Endothelial cell of umbilical vein (primary cell): ENCODE data around the gene PADI1. TPM values are rescaled to one million over a fixed set of nuclear protein-coding genes. Genes with fewer than 3 reads are reported as not detected.

Source experiments
- BruUV-seq: library from RNA; stranded (reverse); fragments of 400-500 nt; replicated peaks from 2 replicates; lab custom pipeline; 2021; lab: Mats Ljungman, UMichigan
- CTCF ChIA-PET: fragments of 300-600, 350-600 bp; sonication (Branson Sonifier 250); formaldehyde crosslinking; loops from one replicate; lab custom pipeline; 2021; ENCODE audit warnings: antibody characterized with exemption, inconsistent platforms; lab: Charles Lee
- POLR2A ChIA-PET: fragments of 300-600, 350-600 bp; sonication (Branson Sonifier 250); formaldehyde crosslinking; loops from one replicate; lab custom pipeline; 2021; ENCODE audit warnings: antibody characterized with exemption, inconsistent platforms; lab: Charles Lee
- DNase-seq: peaks from one replicate; pipeline ENCODE4 v3.0.0-alpha.2; 2011; ENCODE audit warnings: low read depth, low spot score
- FAIRE-seq: peaks from 2 replicates; lab custom pipeline; 2011; peaks lifted over from hg19 to GRCh38; lab: Jason Lieb, UNC
- H2AFZ ChIP-seq: 2 replicates; pipeline ENCODE4 v1.6.0; 2012; ENCODE audit warnings: low read depth, low read length, control low read depth, inconsistent platforms
- H3K27ac ChIP-seq: 2 replicates; pipeline ENCODE4 v1.5.1; 2011; ENCODE audit warnings: low read depth, mild to moderate bottlenecking, control low read depth, low read length, moderate library complexity; ENCODE audit not compliant: insufficient read depth
- H3K27me3 ChIP-seq, 2 experiments: 2 replicates each; pipeline versions ENCODE4 v1.6.0 to v1.6.1; 2011; ENCODE audit warnings: low read length in 2 of 2, mixed read lengths in 1 of 2; ENCODE audit not compliant: control insufficient read depth in 2 of 2, insufficient read depth in 2 of 2
- H3K36me3 ChIP-seq, 2 experiments: 2 replicates in 1 of 2; 3 replicates in 1 of 2; pipeline ENCODE4 v1.5.1; 2011; ENCODE audit warnings: low read length in 2 of 2, mild to moderate bottlenecking in 1 of 2, moderate library complexity in 1 of 2; ENCODE audit not compliant: control insufficient read depth in 2 of 2, insufficient read depth in 2 of 2; ENCODE audit errors: extremely low read depth in 1 of 2
- H3K4me1 ChIP-seq: 3 replicates; pipeline ENCODE4 v1.5.1; 2011; ENCODE audit warnings: mild to moderate bottlenecking, low read length; ENCODE audit not compliant: control insufficient read depth, insufficient read depth; ENCODE audit errors: extremely low read depth
- H3K4me2 ChIP-seq: 2 replicates; pipeline ENCODE4 v1.6.1; 2011; ENCODE audit warnings: low read length, control low read depth, mixed read lengths; ENCODE audit not compliant: insufficient read depth
- H3K4me3 ChIP-seq, 3 experiments: fragments of 200-600 bp in 1 of 3; sonication (generic), shearing (Covaris generic) in 1 of 3; replicated peaks in 1 of 3; 2 replicates each; pipeline ENCODE4 v1.5.1; 2011 to 2016; ENCODE audit warnings: control low read depth in 3 of 3, low read length in 3 of 3, mild to moderate bottlenecking in 2 of 3, inconsistent platforms in 1 of 3, low read depth in 1 of 3, moderate library complexity in 1 of 3; ENCODE audit not compliant: insufficient read depth in 1 of 3
- H3K79me2 ChIP-seq: 2 replicates; pipeline ENCODE4 v1.6.0; 2012; ENCODE audit warnings: low read length, inconsistent platforms; ENCODE audit not compliant: control insufficient read depth, insufficient read depth
- H3K9ac ChIP-seq: replicated peaks from 2 replicates; pipeline ENCODE3; 2011; ENCODE audit warnings: low read length, control low read depth; ENCODE audit not compliant: insufficient read depth; ENCODE audit errors: extremely low read depth
- H3K9me1 ChIP-seq: replicated peaks from 3 replicates; pipeline ENCODE4 v1.6.0; 2011; ENCODE audit warnings: mild to moderate bottlenecking, low read length; ENCODE audit not compliant: control insufficient read depth, insufficient read depth; ENCODE audit errors: extremely low read depth
- H3K9me3 ChIP-seq: replicated peaks from 2 replicates; pipeline ENCODE4 v1.5.1; 2012; ENCODE audit warnings: low read length, inconsistent platforms; ENCODE audit not compliant: control insufficient read depth, insufficient read depth
- H4K20me1 ChIP-seq: replicated peaks from 2 replicates; pipeline ENCODE3; 2011; ENCODE audit warnings: mild to moderate bottlenecking, low read length; ENCODE audit not compliant: control insufficient read depth, insufficient read depth; ENCODE audit errors: extremely low read depth
- CTCF ChIP-seq, 2 donors: IDR thresholded peaks; 1 replicate in 1 of 2; 2 replicates in 1 of 2; pipeline ENCODE4 v1.5.1; 2011; ENCODE audit warnings: low read length in 2 of 2, mild to moderate bottlenecking in 2 of 2, moderate library complexity in 2 of 2, control low read depth in 1 of 2, inconsistent platforms in 1 of 2, low read depth in 1 of 2; ENCODE audit not compliant: insufficient read depth in 1 of 2; ENCODE audit errors: extremely low read depth in 1 of 2
- EZH2 ChIP-seq: IDR thresholded peaks from 2 replicates; pipeline ENCODE4 v1.6.1; 2012; ENCODE audit warnings: borderline replicate concordance, low read depth, mild to moderate bottlenecking, moderate library complexity, low read length, inconsistent platforms; ENCODE audit not compliant: severe bottlenecking
- FOS ChIP-seq: IDR thresholded peaks from 2 replicates; pipeline ENCODE4 v1.6.1; 2011; ENCODE audit warnings: mild to moderate bottlenecking, low read length, moderate library complexity, borderline replicate concordance; ENCODE audit not compliant: insufficient read depth
- GATA2 ChIP-seq: IDR thresholded peaks from 2 replicates; pipeline ENCODE4 v1.7.0; 2011; ENCODE audit warnings: low read depth, mild to moderate bottlenecking, moderate library complexity, mixed read lengths, low read length; ENCODE audit not compliant: insufficient read length, insufficient read depth
- JUN ChIP-seq: IDR thresholded peaks from 2 replicates; pipeline ENCODE4 v1.6.1; 2011; ENCODE audit warnings: borderline replicate concordance, low read depth; ENCODE audit not compliant: insufficient read length, insufficient read depth
- MYC ChIP-seq: IDR thresholded peaks from one replicate; pipeline ENCODE4 v1.6.1; 2011; ENCODE audit warnings: mild to moderate bottlenecking, low read depth, low read length
- POLR2A ChIP-seq: IDR thresholded peaks from 2 replicates; pipeline ENCODE4 v1.6.1; 2012; ENCODE audit warnings: low read depth, mild to moderate bottlenecking, control low read depth, low read length
- POLR2AphosphoS5 ChIP-seq: IDR thresholded peaks from 2 replicates; pipeline ENCODE4 v1.6.1; 2012; ENCODE audit warnings: low read depth, mild to moderate bottlenecking, control low read depth, low read length, moderate library complexity; ENCODE audit not compliant: insufficient read depth
- dilution Hi-C: fragments of 300-500 bp; cut with MboI; formaldehyde crosslinking; loops from one replicate; pipeline ENCODE4 v1.15.0; 2019; ENCODE audit warnings: low sequenced_read_pairs; ENCODE audit not compliant: extremely low pct_ligation_motif_present
- intact Hi-C: fragments of 100-400 bp; cut with micrococcal nuclease; formaldehyde crosslinking; loops from one replicate; pipeline ENCODE4 v1.10.0; 2022
- polyA plus RNA-seq, 4 experiments: library from polyadenylated mRNA; depleted of rRNA in 3 of 4; stranded (reverse) in 3 of 4; unstranded in 1 of 4; fragments of >200 nt; gene quantifications; 2 replicates each; pipeline versions ENCODE4 v1.2.1 to v1.2.3, GENCODE V29; 2011 to 2012; ENCODE audit warnings: missing spikeins in 1 of 4
- total RNA-seq: library from RNA; stranded (reverse); gene quantifications from 2 replicates; pipeline ENCODE4 v1.2.3, GENCODE V29; 2021
- TF ChIP-seq, protein P1 (sequence below): IDR thresholded peaks from 2 replicates; pipeline ENCODE4 v1.6.1; 2011; ENCODE audit not compliant: insufficient read depth, insufficient read length

The PADI1 gene
- total and polyA plus RNA-seq, 2 donors (not counting 3 experiments of a cell fraction or from before 2014, with no cell fraction given): 0.01 TPM; not detected in 1

DNA sequence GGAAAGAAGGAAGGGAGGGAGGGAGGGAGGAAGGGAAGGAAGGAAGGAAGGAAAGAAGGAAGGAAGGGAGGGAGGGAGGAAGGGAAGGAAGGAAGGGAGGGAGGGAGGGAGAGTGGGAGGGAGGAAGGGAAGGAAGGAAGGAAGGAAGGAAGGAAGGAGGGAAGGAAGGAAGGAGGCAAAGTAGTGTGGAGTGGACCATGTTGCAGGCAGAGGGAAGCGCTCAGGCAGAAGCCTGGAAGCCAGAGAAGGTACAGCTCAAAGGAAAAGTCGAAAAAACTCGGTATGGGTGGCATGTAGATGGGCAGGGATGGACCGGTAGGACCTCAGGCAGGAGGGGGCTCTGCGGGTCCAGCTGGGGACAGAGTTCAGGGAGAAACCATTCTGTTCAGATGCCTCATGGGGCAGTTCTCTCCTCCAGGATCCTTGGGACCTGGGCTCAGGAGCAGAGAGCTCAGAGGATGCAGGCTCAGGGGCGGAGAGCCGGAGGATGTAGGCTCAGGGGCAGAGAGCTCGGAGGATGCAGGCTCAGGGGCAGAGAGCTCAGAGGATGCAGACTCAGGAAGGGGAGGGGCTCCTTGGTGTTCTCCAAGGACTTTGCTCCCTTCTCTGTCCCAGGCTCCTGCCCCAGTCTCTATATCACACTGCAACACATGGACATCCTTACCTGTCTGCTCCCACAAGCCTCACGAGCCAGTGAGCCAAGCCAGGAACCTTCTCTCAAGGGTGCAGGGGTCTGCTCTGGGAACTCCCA lies 30.4 kb downstream of the PADI1 start:
- ChIA-PET CTCF (interaction anchor here (1.0 to 8.7 kb wide), 5 partner anchors 13 to 175 kb away, joined by 3 to 261 read pairs (median 10); partner anchors contain the start of gene PADI3), POLR2A (no interaction called here)
- no peak overlapping the region for H3K4me3 ChIP-seq
- no TSS peak for BruUV-seq
- H3K27me3 ChIP-seq: no peaks in the 10 kb centered on the region
- H3K9ac ChIP-seq: no peak overlapping the region
- no peaks in the 10 kb centered on the region for H3K36me3 ChIP-seq
- no peak overlapping the region for H2AFZ ChIP-seq
- TF ChIP-seq GATA2 (no peak), JUN (no peak), CTCF (IDR thresholded peaks at IDR 0.05; ENCODE audit: extremely low read depth in 1 of 2, insufficient read depth in 1 of 2, low read depth in 1 of 2, low read length in 2 of 2) (no peak), FOS (no peak), MYC (no peak), POLR2AphosphoS5 (no peak), POLR2A (no peak), EZH2 (no peak)
- TF ChIP-seq, protein P1, sequence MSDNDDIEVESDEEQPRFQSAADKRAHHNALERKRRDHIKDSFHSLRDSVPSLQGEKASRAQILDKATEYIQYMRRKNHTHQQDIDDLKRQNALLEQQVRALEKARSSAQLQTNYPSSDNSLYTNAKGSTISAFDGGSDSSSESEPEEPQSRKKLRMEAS: no peak
- dilution Hi-C loops: no loop called here
- H4K20me1 ChIP-seq: no peaks in the 10 kb centered on the region
- no peak overlapping the region for H3K27ac ChIP-seq
- no peak for DNase-seq
- H3K9me3 ChIP-seq: no peaks in the 10 kb centered on the region
- intact Hi-C loops: loop anchor here (5.0 to 10.0 kb wide), 2 partner anchors 169 to 283 kb away; no protein-coding TSS in a partner anchor
- FAIRE-seq: no peak
- no peaks in the 10 kb centered on the region for H3K9me1 ChIP-seq
- peaks cover 18% of the 10 kb centered on the region for H3K4me1 ChIP-seq
- no peaks in the 10 kb centered on the region for H3K79me2 ChIP-seq
- no peak overlapping the region for H3K4me2 ChIP-seq
